NCI-H2081 (cell line): ENCODE results near the gene PTPRR.
A peak's percentile ranks its signal among the peaks of the same experiment; 100 is the strongest.

Experiments used
- DNase-seq, 2 experiments: peaks; one replicate each; lab custom pipeline; 2025; lab: John Stamatoyannopoulos, UW

PTPRR gene

DNA sequence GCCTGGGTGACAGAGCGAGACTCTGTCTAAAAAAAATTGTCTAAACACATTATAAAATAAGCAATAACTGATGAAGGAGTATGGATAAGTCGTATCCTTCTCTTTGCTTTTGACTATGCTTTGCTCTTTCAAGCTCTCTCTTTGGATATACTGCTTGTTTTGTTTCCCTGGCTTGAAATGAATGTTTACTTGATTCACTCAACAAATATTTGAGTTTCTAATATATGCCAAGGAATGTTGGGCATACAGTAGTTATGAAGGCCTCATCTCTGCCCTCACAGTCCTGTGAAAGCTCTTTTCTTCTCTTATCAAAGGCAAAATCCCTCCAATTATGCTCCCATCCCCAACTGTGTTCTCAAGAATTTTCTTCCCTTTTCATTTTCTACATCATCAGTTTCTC, 123.5 kb downstream of the PTPRR start:
- DNase-seq = no peak

DNA sequence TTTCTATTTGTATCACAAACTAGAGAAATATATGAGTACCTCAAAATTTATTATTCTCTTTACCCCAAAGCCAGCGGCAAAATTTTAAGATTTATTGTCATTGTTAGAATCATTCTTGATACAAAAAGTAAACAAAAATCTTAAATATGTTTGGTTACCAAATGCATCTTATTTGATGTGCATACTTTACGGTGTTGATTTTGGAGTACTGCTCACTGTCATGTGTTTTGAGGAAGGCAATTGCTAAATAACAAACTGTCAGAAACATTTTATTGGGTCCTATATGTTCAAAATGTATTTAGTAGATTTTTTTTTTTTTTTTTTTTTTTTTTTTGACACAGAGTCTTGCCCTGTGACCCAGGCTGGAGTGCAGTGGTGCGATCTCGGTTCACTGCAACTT, 124.9 kb downstream of the PTPRR start:
- DNase-seq = no peak

DNA sequence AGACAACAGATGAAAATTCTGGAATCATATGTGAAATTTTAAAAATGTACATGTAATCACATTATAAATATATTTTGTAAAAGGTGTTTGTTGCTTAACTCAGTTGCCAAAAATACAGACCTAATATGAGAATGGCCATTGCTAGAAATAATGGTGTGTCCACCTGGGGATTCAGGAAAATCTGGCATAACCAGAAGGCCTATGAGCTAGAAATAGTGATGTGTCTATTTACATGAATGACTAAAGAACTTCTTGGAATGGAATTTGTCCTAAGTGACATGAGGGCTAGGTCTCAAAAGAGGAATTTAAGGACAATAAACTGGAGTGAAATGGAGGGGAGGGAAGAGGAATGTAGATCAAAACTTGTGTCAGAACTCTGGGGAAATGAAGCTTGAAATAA, 126.4 kb downstream of the PTPRR start:
- DNase-seq = no peak

DNA sequence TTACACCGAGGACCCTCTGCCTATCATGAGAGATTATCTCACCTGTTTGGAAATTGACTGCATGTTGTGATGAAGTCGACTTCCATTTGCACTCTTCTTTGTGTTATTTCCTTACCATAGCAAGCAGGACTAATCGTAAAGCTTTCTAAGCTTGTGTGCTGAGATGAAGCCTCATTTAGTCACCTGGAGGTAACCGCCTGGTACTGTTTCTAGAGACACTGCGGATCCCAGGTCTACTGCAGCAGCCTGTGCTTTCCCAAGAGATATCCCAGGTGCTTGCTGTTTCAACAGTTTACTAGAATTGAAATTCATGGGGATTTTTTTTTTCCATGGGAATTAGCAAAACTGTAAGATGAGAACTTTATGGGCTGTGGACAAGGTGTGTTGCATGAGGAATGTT, 131.8 kb downstream of the PTPRR start:
- no peak for DNase-seq

DNA sequence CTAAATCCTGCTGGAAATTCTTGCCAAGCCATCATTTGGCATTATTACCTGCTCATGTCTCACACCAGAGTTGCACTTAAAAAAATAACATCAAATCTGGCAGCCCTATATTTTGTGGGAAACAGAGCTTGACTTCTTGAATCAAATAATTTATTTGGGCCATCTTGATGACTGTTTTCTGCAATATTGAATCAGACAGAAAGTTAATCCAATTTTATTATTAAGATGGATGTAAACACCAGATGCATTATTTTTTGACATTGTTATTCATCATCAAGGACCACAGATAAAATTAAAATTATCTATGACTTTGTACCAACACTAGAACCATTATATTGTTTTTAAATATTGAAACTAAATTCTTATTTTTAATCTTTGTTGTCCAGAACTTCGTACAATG, 132.9 kb downstream of the PTPRR start:
- no peak for DNase-seq

DNA sequence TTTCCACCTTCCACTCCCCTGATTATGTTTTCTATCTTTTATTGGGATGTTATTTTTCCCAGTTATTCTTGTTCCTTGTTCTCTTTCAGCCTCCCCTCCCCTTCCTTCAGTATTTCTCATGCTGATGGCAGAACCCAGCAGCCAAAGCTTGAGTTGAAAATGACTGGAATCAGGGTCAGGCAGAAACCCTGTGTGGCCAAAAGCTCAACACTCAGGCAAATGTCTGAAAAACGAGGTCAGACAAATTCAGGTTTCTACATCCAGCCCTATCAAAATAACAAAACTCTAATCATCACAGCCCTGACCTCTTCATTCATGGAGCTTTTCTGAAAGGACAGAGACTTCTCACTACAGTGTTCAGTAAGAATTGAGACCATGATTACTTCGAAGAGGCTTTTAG, 134.6 kb downstream of the PTPRR start:
- no peak for DNase-seq

DNA sequence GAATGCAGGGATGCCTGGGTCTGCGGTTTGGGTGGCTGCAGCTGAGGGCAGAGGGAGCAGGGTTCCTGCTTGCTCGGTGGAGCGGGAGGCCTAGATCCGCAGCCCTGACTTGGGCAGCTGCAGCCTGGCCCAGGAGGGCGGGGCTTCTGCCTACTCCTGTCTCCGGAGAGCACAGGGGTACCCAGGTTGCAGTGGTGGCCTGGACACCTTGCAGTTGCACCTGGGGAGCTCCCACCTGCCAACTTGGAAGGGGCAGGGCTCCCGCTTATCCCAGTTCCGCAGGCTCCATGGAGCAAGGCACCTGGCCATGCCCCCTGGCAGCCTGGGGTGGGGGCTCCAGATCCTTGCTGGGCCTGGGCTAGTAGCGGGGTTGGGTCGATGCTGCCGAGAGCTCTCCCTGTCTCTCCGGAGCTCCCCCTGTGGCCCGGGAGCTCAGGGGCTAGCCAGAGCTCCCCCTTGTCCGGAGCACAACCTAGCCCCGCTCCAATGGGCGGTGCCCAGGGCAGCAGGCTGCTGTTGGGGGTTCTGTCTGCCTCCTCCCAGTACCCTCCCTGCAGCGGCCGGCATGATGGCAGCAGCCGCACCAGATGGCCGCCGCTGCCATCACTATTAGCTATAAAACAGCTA, 136.4 kb downstream of the PTPRR start:
- no peak for DNase-seq

DNA sequence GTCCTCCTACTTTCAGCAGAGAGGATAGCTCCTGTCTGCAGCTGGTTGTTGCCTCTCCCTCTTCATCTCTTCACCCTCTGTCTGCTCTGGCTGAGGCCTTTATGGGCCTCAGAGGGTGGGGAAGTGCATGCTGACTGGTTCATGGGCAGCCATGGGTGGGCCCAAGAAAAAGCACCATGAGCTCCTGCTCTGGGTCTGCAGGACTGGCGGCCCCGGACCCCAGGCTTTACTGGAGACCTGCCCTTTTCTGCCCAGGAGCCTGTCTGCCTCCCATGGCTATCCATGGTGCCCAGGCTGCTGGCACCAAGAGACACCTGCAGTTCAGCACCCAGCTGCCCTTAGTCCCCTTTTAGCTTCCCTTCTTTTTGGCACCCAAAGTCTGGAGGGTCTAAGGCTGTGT, 137.1 kb downstream of the PTPRR start:
- no peak for DNase-seq

DNA sequence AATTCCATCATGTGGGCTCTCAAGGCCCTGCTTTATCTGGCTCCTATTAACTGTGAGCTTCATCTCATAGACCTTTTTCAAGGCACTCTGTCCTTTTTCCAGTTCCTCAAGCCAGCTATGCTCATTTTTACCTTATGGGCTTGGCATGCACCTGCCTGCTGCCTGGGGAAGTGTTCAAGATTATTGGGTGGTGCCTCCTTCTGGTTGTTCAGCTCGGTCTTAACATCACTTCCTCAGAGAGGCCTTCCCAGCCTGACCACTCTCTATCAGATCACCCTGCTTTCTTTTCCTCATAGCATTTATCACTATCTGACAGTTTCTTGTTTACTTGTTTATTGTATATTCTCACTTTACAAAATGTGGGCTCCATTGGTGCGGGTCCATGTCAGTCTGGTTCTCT, 141.3 kb downstream of the PTPRR start:
- DNase-seq = no peak

DNA sequence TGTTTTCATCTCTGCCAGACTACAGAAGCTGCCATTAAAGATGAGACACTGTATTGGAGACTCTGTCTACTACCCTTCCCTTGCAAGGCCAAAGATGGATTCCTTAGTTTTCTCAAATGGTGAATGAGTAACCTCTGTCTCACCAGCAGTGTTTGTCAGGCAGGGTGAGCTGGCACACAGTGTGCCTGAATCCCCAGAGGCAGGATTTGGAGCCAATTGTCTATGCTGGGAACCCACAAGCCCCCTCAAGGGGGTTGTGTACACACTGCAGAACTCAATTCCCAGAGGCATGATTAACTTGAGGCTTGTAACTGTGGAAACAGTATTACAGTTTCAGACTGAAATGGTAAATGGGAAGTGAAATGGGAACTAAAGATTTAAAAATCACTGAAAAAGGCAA, 146.5 kb downstream of the PTPRR start:
- DNase-seq = peak; percentile 32 to 33

DNA sequence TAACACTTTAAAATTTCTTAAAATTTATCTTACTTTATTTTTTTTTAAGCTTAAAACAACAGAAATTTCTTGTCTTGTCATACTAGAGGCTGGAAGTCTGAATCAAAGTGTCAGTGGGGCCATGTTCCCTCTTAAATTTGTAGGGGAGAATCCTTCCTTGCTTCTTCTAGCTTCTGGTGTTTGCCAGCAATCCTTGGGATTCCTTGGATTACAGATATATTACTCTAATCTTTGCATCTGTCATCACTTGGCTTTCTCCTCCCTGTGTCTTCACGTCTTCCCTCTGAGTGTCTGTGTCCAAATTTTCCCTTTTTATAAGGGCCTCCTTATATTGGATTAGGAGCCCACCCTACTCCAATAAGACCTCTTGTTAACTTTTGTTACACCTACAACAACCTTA, 147.7 kb downstream of the PTPRR start:
- DNase-seq = no peak

DNA sequence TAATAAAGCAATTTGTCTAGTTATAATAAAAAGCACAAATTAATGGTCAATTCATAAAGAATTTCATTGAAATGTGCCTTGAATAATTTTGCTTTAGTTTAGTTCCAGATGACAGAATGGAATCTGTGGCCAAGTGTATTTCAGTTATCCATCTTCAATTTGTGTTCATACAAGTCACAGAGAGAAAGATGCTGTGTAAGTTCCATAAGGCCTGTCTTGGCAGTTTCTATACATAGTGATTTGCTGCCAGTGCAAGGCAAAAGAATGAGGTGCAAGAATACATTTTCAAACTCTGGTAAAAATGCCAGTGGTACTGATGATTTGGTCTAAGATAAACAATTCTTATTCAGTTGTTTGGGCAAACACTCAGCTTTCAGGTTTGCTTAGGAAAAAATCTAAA, 149.0 kb downstream of the PTPRR start:
- DNase-seq = no peak

DNA sequence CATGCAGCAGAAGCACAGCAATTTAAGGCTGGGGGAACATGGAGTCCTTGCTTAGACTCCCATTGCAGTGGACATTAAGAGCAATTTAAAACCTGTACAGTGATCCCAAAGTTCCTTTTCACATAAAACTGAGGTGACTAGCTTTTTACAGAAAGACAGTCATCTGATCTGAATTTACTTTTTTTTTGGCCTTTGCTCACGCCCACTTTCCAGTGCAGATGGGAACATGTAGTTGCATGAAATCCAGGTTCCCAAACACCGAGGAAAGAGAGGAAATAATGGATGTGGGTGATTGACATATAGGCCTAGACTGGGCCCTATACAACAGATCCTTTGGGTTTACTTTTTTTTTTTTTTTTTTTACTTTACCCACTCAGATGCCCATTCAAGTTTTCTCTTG, 156.9 kb downstream of the PTPRR start:
- no peak for DNase-seq

DNA sequence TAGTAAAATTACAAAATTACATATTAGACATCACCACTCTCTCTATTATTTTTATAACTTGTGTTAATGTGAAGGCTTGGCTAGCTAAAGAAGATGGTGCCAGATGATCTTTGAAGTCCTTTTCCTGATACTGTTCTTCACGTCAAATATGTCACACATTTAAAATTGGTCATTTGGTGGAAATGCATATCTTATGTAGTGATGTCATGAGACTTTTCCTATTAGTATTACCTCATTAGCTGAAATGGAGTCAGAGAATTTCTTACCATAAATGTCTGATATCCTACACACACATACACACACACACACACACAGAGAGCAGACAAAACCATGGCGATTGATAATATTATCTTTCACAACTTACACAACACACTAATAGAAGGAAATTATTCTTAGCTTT, 158.5 kb downstream of the PTPRR start:
- DNase-seq = no peak

DNA sequence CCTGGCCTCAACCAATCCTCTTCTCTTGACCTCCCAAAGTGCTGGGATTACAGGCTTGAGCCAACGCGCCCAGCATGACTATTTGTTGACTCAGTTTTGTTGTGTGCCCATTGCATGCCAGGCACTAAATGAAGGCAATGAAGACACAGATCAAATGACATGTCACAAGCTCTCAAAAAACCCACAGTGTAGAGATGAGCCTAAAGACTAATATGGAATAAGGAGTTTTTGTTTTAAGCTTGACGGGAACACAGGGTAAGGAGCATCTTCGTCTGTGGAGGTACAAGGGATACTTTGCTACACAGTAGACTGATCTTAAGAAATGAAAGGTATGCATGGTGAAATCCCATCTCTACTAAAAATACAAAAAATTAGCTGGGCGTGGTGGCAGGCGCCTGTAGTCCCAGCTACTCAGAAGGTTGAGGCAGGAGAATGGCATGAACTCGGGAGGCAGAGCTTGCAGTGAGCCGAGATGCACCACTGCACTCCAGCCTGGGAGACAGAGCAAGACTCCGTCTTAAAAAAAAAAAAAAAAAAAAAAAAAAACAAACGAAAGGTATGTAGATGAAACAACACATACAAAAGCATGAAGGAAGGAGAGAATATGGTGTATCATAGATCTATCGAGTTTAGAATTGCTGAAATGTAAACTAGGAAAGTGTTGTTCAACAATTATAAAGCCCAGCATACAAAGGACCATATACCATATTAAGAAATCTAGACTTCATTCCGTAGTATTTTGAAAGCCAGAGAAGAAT, 161.2 kb downstream of the PTPRR start:
- DNase-seq = no peak

DNA sequence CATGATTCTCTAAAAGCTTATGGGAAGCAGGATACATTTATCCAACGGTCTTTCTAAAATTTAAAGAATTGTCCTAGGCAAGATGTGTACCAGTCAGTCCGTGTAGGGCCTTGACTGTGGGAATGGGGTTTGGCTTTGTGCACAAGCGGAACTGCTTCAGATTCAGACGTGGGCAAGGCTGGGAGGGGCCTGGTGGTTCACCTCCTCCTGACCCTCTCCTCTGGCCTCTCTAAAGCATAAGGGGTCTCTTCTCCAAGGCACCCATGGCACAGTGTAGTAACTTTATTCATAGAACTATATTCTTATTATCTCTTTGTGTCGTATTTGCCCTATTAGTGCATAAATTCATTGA, 162.1 kb downstream of the PTPRR start:
- DNase-seq = no peak

DNA sequence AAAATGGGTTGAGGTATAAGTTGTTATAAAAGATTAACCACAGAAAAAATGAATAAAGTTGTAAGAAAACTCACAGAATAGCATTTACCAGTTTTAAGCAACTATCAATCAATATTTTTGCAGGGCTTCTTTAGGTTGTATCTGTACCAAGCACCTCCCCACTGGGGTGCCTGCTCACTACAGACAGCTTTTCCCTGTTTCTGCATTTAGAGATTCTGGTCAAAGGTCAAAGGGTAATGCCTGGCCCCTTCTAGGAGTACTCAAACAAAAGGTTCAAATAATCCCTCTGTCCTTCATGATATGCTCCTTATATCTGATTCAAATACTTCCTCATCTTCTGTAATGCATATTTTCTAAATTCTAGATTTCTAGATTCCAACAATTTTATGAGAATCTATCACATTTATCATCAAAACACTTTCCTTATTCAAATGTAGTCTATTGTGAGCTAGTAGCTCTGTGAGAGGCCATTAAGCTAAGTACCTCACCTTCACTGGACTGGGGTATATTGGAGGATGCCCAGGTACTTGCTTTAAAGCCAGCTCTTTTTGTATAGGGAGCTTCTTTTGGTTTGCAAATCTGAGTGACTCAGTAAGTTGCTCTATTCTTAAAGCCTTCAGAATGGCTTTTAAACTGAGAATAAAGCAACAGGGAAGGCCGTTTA, 162.6 kb downstream of the PTPRR start:
- DNase-seq = no peak

DNA sequence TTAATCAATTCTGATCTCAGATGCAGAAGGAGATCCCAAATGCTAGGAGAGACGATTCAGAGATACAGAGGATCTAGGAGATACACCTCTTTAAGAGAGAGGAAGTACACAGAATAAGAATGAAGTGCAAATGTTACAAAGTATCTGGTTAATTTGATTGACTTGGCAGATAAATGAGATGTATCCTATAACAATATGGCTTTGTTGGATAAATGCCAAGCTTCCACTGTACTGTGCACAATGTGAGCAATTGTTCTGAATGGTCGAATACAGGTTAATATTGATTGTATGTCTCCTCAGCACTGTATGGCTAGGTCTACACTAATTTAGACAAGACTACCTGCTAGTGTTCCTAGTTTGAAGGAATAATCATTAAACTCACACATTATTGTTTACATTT, 163.7 kb downstream of the PTPRR start:
- peak; percentile 8 to 68 for DNase-seq

DNA sequence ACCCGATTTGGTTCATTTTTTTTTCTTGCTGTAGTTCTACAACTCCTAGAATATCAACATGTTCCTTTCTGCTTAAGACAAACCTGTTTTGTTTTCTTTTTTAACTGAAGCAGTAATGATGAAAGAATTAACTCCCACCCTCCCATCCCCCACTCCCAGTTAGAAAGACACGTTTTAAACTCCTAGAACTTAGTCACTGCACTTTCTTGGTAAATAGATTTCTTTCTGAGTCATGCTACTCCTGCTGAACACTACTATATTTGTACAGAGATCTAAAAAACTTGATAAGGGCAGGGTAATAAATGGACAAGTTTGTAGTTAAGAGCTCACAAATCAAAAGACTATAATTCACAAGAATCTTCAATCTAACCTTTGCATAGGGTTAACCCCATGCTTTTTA, 164.4 kb downstream of the PTPRR start:
- no peak for DNase-seq

DNA sequence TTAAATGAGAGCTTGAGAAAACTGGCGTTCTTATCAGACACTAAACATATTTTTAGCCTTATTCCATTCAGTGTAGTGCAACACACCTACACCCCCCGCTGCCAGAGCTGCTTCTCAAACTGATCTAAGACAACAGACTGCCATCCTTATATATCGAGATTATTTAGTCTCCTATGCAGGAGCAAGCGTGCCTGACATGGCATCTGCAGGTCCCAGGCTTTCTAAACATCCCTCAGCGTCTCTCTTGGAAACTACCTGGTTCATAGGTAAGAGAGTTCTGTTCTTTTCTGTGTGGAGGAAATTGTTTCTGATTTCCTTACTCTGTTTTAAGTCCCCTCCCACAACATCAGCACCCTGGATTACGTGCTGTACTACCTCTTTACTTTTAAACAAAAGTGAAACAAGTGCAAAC, 166.2 kb downstream of the PTPRR start:
- no peak for DNase-seq

DNA sequence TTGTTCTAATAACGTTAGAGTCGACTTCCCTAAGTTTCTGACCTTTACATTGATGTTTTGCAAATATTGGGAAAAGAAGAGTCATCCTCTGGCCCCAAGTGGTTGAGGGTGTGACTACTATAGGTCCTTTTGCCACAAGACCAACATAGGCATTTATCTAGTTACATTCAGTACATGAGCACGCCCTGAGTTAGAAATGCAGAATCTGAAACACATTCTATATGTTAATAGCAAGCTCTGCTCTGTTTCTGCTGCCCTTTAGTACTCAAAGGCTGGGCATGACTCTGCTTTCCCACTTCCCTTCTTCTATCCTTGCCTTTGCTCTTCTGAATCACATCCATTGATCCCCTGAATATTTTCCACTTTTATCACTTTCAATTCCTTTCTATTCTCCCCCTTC, 168.2 kb downstream of the PTPRR start:
- DNase-seq = no peak

DNA sequence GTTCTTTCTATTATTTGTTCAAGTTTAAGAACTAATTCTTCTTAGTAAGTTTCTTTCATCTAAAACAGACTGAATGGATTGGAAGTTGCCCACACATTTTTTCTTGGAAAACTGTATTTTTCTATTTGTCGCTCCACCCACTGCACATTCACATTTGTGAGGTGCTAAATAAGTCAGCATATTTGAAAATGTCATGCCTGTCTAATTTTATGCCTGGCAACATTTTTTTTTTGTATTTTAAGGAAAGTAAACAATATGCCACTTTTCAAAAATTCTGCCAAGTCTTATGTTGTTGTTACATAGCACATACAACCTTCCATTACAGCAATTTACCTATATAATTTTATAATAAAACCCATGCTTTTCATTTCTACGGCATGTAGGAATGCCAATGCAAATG, 170.6 kb downstream of the PTPRR start:
- DNase-seq = no peak

DNA sequence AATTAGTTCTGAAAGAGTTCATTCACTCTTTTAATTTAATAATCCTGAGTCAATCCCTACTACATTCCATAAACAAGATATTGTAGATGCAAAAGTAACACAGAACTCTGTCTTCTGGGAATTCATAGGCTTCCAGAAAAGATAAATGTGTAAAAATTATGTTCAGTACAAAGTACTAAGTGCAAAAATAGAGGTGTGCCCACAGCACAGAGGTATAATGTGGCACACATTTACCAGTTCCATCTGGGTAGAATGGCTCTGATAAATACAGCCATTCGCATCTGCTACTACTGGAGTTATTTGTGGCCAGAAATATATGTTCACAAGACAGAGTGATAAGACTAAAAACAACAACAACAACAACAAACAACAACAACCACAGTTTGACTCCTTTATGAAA, 171.7 kb downstream of the PTPRR start:
- DNase-seq = no peak
